Memory B cell (primary cell): ENCODE data around the gene AKAIN1.

ENCODE experiments used
- ATAC-seq: fragments of 150-1000 bp; cut with Tn5 transposase; 2 replicates; pipeline ENCODE4 v1.10.0; 2021; ENCODE audit warnings: low read depth, mild to moderate bottlenecking, moderate library complexity
- DNase-seq, 2 donors: peaks; one replicate each; pipeline ENCODE4 v3.0.0; 2022; ENCODE audit warnings: low spot score in 2 of 2
- H3K27ac Mint-ChIP-seq: one replicate; pipeline ENCODE4 v1.8.0; 2022; ENCODE audit warnings: mild to moderate bottlenecking, moderate library complexity, mixed read lengths
- H3K27me3 Mint-ChIP-seq: one replicate; pipeline ENCODE4 v1.8.0; 2022; ENCODE audit warnings: mixed read lengths
- H3K36me3 Mint-ChIP-seq: one replicate; pipeline ENCODE4 v1.8.0; 2022; ENCODE audit warnings: mild to moderate bottlenecking, mixed read lengths
- H3K4me1 Mint-ChIP-seq: one replicate; pipeline ENCODE4 v1.8.0; 2022; ENCODE audit warnings: mixed read lengths
- H3K4me3 Mint-ChIP-seq: one replicate; pipeline ENCODE4 v1.8.0; 2022; ENCODE audit warnings: mild to moderate bottlenecking, moderate library complexity, mixed read lengths
- H3K9me3 Mint-ChIP-seq: one replicate; pipeline ENCODE4 v1.8.0; 2022; ENCODE audit warnings: mixed read lengths

AKAIN1 gene

GRCh38 chr18:5197032-5197434 is at the start of gene AKAIN1:
Gene AKAIN1, minus strand, starts transcription at chr18:5197257. Its CDS starts 204 bp downstream, at chr18:5197053.
- Mint-ChIP-seq H3K9me3 (no peaks in the 10 kb centered on the region), H3K27me3 (peaks cover 26% of the 10 kb centered on the region), H3K4me3 (no peak within 1 kb of the TSS), H3K36me3 (no peaks in the 10 kb centered on the region), H3K27ac (no peak within 1 kb of the TSS), H3K4me1 (peaks cover 2% of the 10 kb centered on the region)
- ATAC-seq (no peak), DNase-seq (no peak)

- Mint-ChIP-seq H3K27ac (no peak overlapping the region), H3K4me1 (peaks cover 6% of the 10 kb centered on the region)
- ATAC-seq, result no peak
Measured at GRCh38 chr18:5244941-5245340, 47.9 kb upstream of the AKAIN1 start.

GRCh38 chr18:5239447-5239846 is 42.4 kb upstream of the AKAIN1 start:
- H3K27ac Mint-ChIP-seq, result no peak overlapping the region
- no peaks in the 10 kb centered on the region for H3K9me3 Mint-ChIP-seq
- peaks cover 13% of the 10 kb centered on the region for H3K4me1 Mint-ChIP-seq
- H3K27me3 Mint-ChIP-seq, result no peaks in the 10 kb centered on the region
- no peak for ATAC-seq
- H3K4me3 Mint-ChIP-seq, result no peak overlapping the region
- no peak for DNase-seq
- H3K36me3 Mint-ChIP-seq, result peaks cover 15% of the 10 kb centered on the region

More at GRCh38 chr18:5244941-5245340, 47.9 kb upstream of the AKAIN1 start:
- Mint-ChIP-seq H3K27me3 (no peaks in the 10 kb centered on the region), H3K4me3 (no peak overlapping the region), H3K36me3 (peaks cover 19% of the 10 kb centered on the region), H3K9me3 (no peaks in the 10 kb centered on the region)
- no peak for DNase-seq

- DNase-seq, result peak in 1 of 2 donors; percentile 42
- H3K36me3 Mint-ChIP-seq, result peaks cover 12% of the 10 kb centered on the region
- peak; percentile 47 for ATAC-seq
- H3K4me1 Mint-ChIP-seq, result peaks cover 13% of the 10 kb centered on the region
- H3K4me3 Mint-ChIP-seq, result peak overlapping the region; percentile 98
- H3K9me3 Mint-ChIP-seq, result no peaks in the 10 kb centered on the region
- peak overlapping the region; percentile 98 for H3K27ac Mint-ChIP-seq
- no peaks in the 10 kb centered on the region for H3K27me3 Mint-ChIP-seq
Measured at GRCh38 chr18:5238371-5238976, 41.4 kb upstream of the AKAIN1 start.

- H3K4me1 Mint-ChIP-seq, result peaks cover 13% of the 10 kb centered on the region
Measured at GRCh38 chr18:5237723-5238370, 40.8 kb upstream of the AKAIN1 start.

GRCh38 chr18:5237083-5237722 is 40.1 kb upstream of the AKAIN1 start:
- peaks cover 10% of the 10 kb centered on the region for H3K4me1 Mint-ChIP-seq

More at GRCh38 chr18:5237723-5238370, 40.8 kb upstream of the AKAIN1 start:
- H3K27ac Mint-ChIP-seq, result peak overlapping the region; percentile 98
- H3K4me3 Mint-ChIP-seq, result peak overlapping the region; percentile 98
- peaks cover 11% of the 10 kb centered on the region for H3K36me3 Mint-ChIP-seq
- ATAC-seq, result peak; percentile 85
- H3K27me3 Mint-ChIP-seq, result no peaks in the 10 kb centered on the region
- DNase-seq, result peak; percentile 83 to 93
- H3K9me3 Mint-ChIP-seq, result no peaks in the 10 kb centered on the region

GRCh38 chr18:5214583-5215351 is 17.7 kb upstream of the AKAIN1 start:
- no peak overlapping the region for H3K4me3 Mint-ChIP-seq
- ATAC-seq (no peak), DNase-seq (no peak)
- no peaks in the 10 kb centered on the region for H3K36me3 Mint-ChIP-seq
- H3K9me3 Mint-ChIP-seq, result peaks cover 1% of the 10 kb centered on the region
- peaks cover 16% of the 10 kb centered on the region for H3K27me3 Mint-ChIP-seq
- no peak overlapping the region for H3K27ac Mint-ChIP-seq
- H3K4me1 Mint-ChIP-seq, result peaks cover 2% of the 10 kb centered on the region

More at GRCh38 chr18:5237083-5237722, 40.1 kb upstream of the AKAIN1 start:
- ATAC-seq (peak; percentile 2), DNase-seq (peak in 1 of 2 donors; percentile 13)
- peak overlapping the region; percentile 98 for H3K4me3 Mint-ChIP-seq
- H3K36me3 Mint-ChIP-seq, result peaks cover 5% of the 10 kb centered on the region
- H3K27me3 Mint-ChIP-seq, result peaks cover 3% of the 10 kb centered on the region
- no peaks in the 10 kb centered on the region for H3K9me3 Mint-ChIP-seq
- H3K27ac Mint-ChIP-seq, result peak overlapping the region; percentile 98

GRCh38 chr18:5207471-5208150 is 10.6 kb upstream of the AKAIN1 start:
- Mint-ChIP-seq H3K36me3 (no peaks in the 10 kb centered on the region), H3K27me3 (peaks cover 2% of the 10 kb centered on the region), H3K9me3 (no peaks in the 10 kb centered on the region), H3K4me3 (no peak overlapping the region), H3K27ac (no peak overlapping the region), H3K4me1 (no peaks in the 10 kb centered on the region)
- ATAC-seq (no peak), DNase-seq (no peak)

GRCh38 chr18:5198311-5198710 is 1.3 kb upstream of the AKAIN1 start:
- H3K9me3 Mint-ChIP-seq, result no peaks in the 10 kb centered on the region
- ATAC-seq (no peak), DNase-seq (no peak)
- no peaks in the 10 kb centered on the region for H3K36me3 Mint-ChIP-seq
- H3K4me1 Mint-ChIP-seq, result peaks cover 2% of the 10 kb centered on the region
- peaks cover 28% of the 10 kb centered on the region for H3K27me3 Mint-ChIP-seq
- H3K4me3 Mint-ChIP-seq, result no peak overlapping the region
- H3K27ac Mint-ChIP-seq, result no peak overlapping the region

- Mint-ChIP-seq H3K36me3 (no peaks in the 10 kb centered on the region), H3K27ac (no peak overlapping the region), H3K4me1 (peaks cover 2% of the 10 kb centered on the region), H3K4me3 (no peak overlapping the region), H3K27me3 (peaks cover 28% of the 10 kb centered on the region), H3K9me3 (no peaks in the 10 kb centered on the region)
- no peak for DNase-seq
- ATAC-seq, result no peak
Measured at GRCh38 chr18:5197461-5197860, 404 bp upstream of the AKAIN1 start.

- Mint-ChIP-seq H3K4me1 (peaks cover 2% of the 10 kb centered on the region), H3K4me3 (no peak overlapping the region), H3K36me3 (no peaks in the 10 kb centered on the region), H3K27me3 (peaks cover 26% of the 10 kb centered on the region), H3K9me3 (no peaks in the 10 kb centered on the region), H3K27ac (no peak overlapping the region)
- DNase-seq (no peak), ATAC-seq (no peak)
Measured at GRCh38 chr18:5196253-5197031, 615 bp downstream of the AKAIN1 start.

- no peak overlapping the region for H3K27ac Mint-ChIP-seq
- no peak overlapping the region for H3K4me3 Mint-ChIP-seq
- no peaks in the 10 kb centered on the region for H3K36me3 Mint-ChIP-seq
- H3K9me3 Mint-ChIP-seq, result no peaks in the 10 kb centered on the region
- no peak for ATAC-seq
- no peak for DNase-seq
- H3K27me3 Mint-ChIP-seq, result peaks cover 25% of the 10 kb centered on the region
- peaks cover 2% of the 10 kb centered on the region for H3K4me1 Mint-ChIP-seq
Measured at GRCh38 chr18:5195656-5196055, 1.4 kb downstream of the AKAIN1 start.

- peaks cover 1% of the 10 kb centered on the region for H3K27me3 Mint-ChIP-seq
- ATAC-seq (no peak), DNase-seq (no peak)
- H3K4me3 Mint-ChIP-seq, result no peak overlapping the region
- no peaks in the 10 kb centered on the region for H3K36me3 Mint-ChIP-seq
- no peaks in the 10 kb centered on the region for H3K9me3 Mint-ChIP-seq
- no peak overlapping the region for H3K27ac Mint-ChIP-seq
- H3K4me1 Mint-ChIP-seq, result peaks cover 2% of the 10 kb centered on the region
Measured at GRCh38 chr18:5180254-5180653, 16.8 kb downstream of the AKAIN1 start.
